GM06990 (cell line): Measurements from ENCODE around the gene TBRG1.
A peak's percentile ranks its signal among the peaks of the same experiment; 100 is the strongest.

Experiments
- DNase-seq: peaks from one replicate; pipeline ENCODE4 v3.0.0-alpha.2; 2011; ENCODE audit not compliant: insufficient read length; ENCODE audit errors: extremely low read depth
- H3K27me3 ChIP-seq: replicated peaks from 2 replicates; pipeline ENCODE4 v1.6.0; 2011; ENCODE audit warnings: low read length; ENCODE audit not compliant: control insufficient read depth, insufficient read depth
- H3K36me3 ChIP-seq: 2 replicates; pipeline ENCODE4 v1.5.1; 2011; ENCODE audit warnings: low read length; ENCODE audit not compliant: control insufficient read depth, insufficient read depth
- H3K4me3 ChIP-seq: replicated peaks from 2 replicates; pipeline ENCODE4 v1.5.1; 2011; ENCODE audit warnings: low read depth, mild to moderate bottlenecking, control low read depth, low read length
- CTCF ChIP-seq: IDR thresholded peaks from 2 replicates; pipeline ENCODE4 v1.5.1; 2011; ENCODE audit warnings: low read length, control low read depth, mild to moderate bottlenecking, inconsistent platforms; ENCODE audit not compliant: insufficient read depth, poor library complexity, severe bottlenecking

Gene TBRG1

GRCh38 chr11:124633355-124633754 lies 10.7 kb downstream of the TBRG1 start:
- Histone ChIP-seq H3K4me3 (no peak overlapping the region), H3K36me3 (peaks cover 17% of the 10 kb centered on the region), H3K27me3 (no peaks in the 10 kb centered on the region)
- no peak for DNase-seq
- TF ChIP-seq CTCF, result peak; percentile 25

- no peaks in the 10 kb centered on the region for H3K27me3 ChIP-seq
Observed at GRCh38 chr11:124635932-124636331, 13.3 kb downstream of the TBRG1 start.

GRCh38 chr11:124638500-124638899 lies 15.8 kb downstream of the TBRG1 start:
- H3K36me3 ChIP-seq, result peaks cover 9% of the 10 kb centered on the region

More at GRCh38 chr11:124635932-124636331, 13.3 kb downstream of the TBRG1 start:
- TF ChIP-seq CTCF, result no peak
- no peak for DNase-seq
- Histone ChIP-seq H3K36me3 (peaks cover 18% of the 10 kb centered on the region), H3K4me3 (no peak overlapping the region)

GRCh38 chr11:124639186-124639585 lies 16.5 kb downstream of the TBRG1 start:
- no peak for TF ChIP-seq CTCF
- H3K4me3 ChIP-seq, result no peak overlapping the region
- no peaks in the 10 kb centered on the region for H3K27me3 ChIP-seq
- DNase-seq, result no peak
- peaks cover 9% of the 10 kb centered on the region for H3K36me3 ChIP-seq

More at GRCh38 chr11:124638500-124638899, 15.8 kb downstream of the TBRG1 start:
- no peaks in the 10 kb centered on the region for H3K27me3 ChIP-seq
- H3K4me3 ChIP-seq, result no peak overlapping the region
- no peak for DNase-seq
- no peak for TF ChIP-seq CTCF

- H3K36me3 ChIP-seq, result peaks cover 9% of the 10 kb centered on the region
- no peak for DNase-seq
Observed at GRCh38 chr11:124640666-124641065, 18.0 kb downstream of the TBRG1 start.

More at GRCh38 chr11:124640666-124641065, 18.0 kb downstream of the TBRG1 start:
- no peak overlapping the region for H3K4me3 ChIP-seq
- no peaks in the 10 kb centered on the region for H3K27me3 ChIP-seq
- TF ChIP-seq CTCF, result no peak
